ENCODE results near the gene SIK2. TPM values are rescaled to one million over a fixed set of nuclear protein-coding genes. Genes with fewer than 3 reads are reported as not detected.

Gene SIK2
- total RNA-seq, 1 donor from 2014 or later: 16.3 TPM

DNA sequence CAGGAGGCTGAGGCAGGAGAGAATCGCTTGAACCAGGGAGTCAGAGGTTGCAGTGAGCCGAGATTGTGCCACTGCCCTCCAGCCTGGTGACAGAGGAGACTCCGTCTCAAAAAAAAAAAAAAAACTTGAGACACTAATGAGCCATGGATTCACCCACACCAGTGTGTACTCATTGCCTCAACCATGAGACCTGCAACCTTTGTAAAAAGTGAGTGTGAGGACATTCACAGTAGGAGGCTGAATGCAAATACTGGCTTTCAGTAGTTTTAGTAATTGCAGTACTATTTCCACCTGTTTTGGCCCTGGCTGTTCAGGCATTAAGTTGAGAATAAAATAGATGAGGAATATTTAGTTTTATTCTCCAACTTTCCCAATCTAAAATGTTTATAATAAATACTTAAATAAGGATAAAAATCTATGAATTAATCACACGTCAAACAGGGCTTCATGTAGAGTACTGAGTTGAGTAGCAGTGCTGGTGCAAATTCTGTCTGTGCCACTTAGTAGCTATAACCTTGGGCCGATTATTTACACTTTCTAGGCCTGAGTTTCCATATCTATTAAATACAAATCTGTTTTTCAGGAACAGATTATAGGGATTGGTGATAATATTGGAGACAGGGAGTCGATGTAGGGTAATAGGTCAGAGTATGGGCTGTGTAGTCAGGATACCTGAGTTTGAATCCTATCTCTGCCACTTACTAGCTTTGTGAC, 91.1 kb downstream of the SIK2 start:
- no peak overlapping the region for H3K27ac Mint-ChIP-seq (ENCODE audit: unreplicated experiment)
- H3K4me1 Mint-ChIP-seq (ENCODE audit: unreplicated experiment): no peaks in the 10 kb centered on the region
- no peaks in the 10 kb centered on the region for H3K27me3 Mint-ChIP-seq (ENCODE audit: unreplicated experiment)

GRCh38 chr11:111694851-111695250, 92.6 kb downstream of the SIK2 start:
- DNase-seq (ENCODE audit: low spot score): no peak
- H3K4me3 Mint-ChIP-seq (ENCODE audit: unreplicated experiment): no peak overlapping the region

More for the DNA sequence above, 91.1 kb downstream of the SIK2 start:
- H3K4me3 Mint-ChIP-seq (ENCODE audit: unreplicated experiment): no peak overlapping the region
- DNase-seq (ENCODE audit: low spot score): no peak
- TF ChIP-seq CTCF (IDR thresholded peaks at IDR 0.05; ENCODE audit: unreplicated experiment): no peak
- no peaks in the 10 kb centered on the region for H3K9me3 Mint-ChIP-seq (ENCODE audit: unreplicated experiment)
- H3K36me3 Mint-ChIP-seq (ENCODE audit: low read depth, unreplicated experiment): no peaks in the 10 kb centered on the region

GRCh38 chr11:111696556-111696955, 94.3 kb downstream of the SIK2 start:
- Mint-ChIP-seq H3K4me3 (ENCODE audit: unreplicated experiment) (no peak overlapping the region), H3K9me3 (ENCODE audit: unreplicated experiment) (no peaks in the 10 kb centered on the region), H3K36me3 (ENCODE audit: low read depth, unreplicated experiment) (no peaks in the 10 kb centered on the region), H3K27me3 (ENCODE audit: unreplicated experiment) (no peaks in the 10 kb centered on the region), H3K4me1 (ENCODE audit: unreplicated experiment) (no peaks in the 10 kb centered on the region), H3K27ac (ENCODE audit: unreplicated experiment) (no peak overlapping the region)
- no peak for DNase-seq (ENCODE audit: low spot score)
- no peak for TF ChIP-seq CTCF (IDR thresholded peaks at IDR 0.05; ENCODE audit: unreplicated experiment)

More at GRCh38 chr11:111694851-111695250, 92.6 kb downstream of the SIK2 start:
- no peaks in the 10 kb centered on the region for H3K9me3 Mint-ChIP-seq (ENCODE audit: unreplicated experiment)
- TF ChIP-seq CTCF (IDR thresholded peaks at IDR 0.05; ENCODE audit: unreplicated experiment): no peak
- H3K36me3 Mint-ChIP-seq (ENCODE audit: low read depth, unreplicated experiment): no peaks in the 10 kb centered on the region
- no peak overlapping the region for H3K27ac Mint-ChIP-seq (ENCODE audit: unreplicated experiment)
- no peaks in the 10 kb centered on the region for H3K27me3 Mint-ChIP-seq (ENCODE audit: unreplicated experiment)
- no peaks in the 10 kb centered on the region for H3K4me1 Mint-ChIP-seq (ENCODE audit: unreplicated experiment)

GRCh38 chr11:111697933-111698371, 95.7 kb downstream of the SIK2 start:
- no peaks in the 10 kb centered on the region for H3K9me3 Mint-ChIP-seq (ENCODE audit: unreplicated experiment)
- DNase-seq (ENCODE audit: low spot score): no peak
- H3K27ac Mint-ChIP-seq (ENCODE audit: unreplicated experiment): no peak overlapping the region
- no peaks in the 10 kb centered on the region for H3K36me3 Mint-ChIP-seq (ENCODE audit: low read depth, unreplicated experiment)
- no peaks in the 10 kb centered on the region for H3K4me1 Mint-ChIP-seq (ENCODE audit: unreplicated experiment)
- TF ChIP-seq CTCF (IDR thresholded peaks at IDR 0.05; ENCODE audit: unreplicated experiment): no peak
- H3K27me3 Mint-ChIP-seq (ENCODE audit: unreplicated experiment): no peaks in the 10 kb centered on the region
- no peak overlapping the region for H3K4me3 Mint-ChIP-seq (ENCODE audit: unreplicated experiment)

DNA sequence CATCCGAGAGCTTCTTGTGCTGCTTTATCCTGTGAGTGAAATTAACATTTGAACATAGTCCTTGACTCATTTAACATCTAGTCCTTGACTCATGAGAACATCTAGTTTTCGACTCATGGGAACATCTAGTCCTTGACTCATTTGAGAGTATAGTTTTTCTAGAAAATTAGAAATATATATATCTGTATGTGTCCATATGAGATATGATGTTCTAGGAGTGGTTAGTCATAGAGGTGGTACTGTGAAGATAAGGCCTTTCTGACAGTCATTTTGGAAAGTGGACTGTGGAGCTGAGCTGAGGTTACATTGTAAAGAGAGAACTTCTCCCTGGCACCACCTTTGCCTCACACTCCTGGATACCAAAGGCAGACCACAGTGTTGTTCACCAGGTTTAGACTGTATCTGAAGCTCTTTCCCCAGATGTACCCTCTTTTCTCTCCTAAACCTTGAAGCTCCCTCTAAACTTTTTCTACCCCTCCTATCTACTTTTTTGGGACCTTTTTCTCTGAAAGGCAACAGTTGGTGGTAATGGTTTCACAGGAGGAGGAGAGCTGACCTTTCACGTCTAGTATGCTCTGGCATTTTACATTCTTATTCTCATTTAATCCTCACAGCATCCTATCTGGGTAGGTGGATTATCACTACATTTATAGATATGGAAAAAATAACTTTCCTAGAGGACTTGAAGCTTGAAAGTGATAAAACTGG, 96.8 kb downstream of the SIK2 start:
- Mint-ChIP-seq H3K4me3 (ENCODE audit: unreplicated experiment) (no peak overlapping the region), H3K9me3 (ENCODE audit: unreplicated experiment) (no peaks in the 10 kb centered on the region), H3K36me3 (ENCODE audit: low read depth, unreplicated experiment) (peaks cover 5% of the 10 kb centered on the region), H3K4me1 (ENCODE audit: unreplicated experiment) (no peaks in the 10 kb centered on the region), H3K27ac (ENCODE audit: unreplicated experiment) (no peak overlapping the region), H3K27me3 (ENCODE audit: unreplicated experiment) (no peaks in the 10 kb centered on the region)
- no peak for DNase-seq (ENCODE audit: low spot score)
- no peak for TF ChIP-seq CTCF (IDR thresholded peaks at IDR 0.05; ENCODE audit: unreplicated experiment)

Data from endothelial cell (in vitro differentiated cells).